ENCODE measurements around the gene PCDHA6.
"Not testable (repeated sequence)": the region's sequence is repeated elsewhere in the genome, so short reads cannot be mapped to it uniquely, and the experiment has no call there.

Gene PCDHA6

DNA sequence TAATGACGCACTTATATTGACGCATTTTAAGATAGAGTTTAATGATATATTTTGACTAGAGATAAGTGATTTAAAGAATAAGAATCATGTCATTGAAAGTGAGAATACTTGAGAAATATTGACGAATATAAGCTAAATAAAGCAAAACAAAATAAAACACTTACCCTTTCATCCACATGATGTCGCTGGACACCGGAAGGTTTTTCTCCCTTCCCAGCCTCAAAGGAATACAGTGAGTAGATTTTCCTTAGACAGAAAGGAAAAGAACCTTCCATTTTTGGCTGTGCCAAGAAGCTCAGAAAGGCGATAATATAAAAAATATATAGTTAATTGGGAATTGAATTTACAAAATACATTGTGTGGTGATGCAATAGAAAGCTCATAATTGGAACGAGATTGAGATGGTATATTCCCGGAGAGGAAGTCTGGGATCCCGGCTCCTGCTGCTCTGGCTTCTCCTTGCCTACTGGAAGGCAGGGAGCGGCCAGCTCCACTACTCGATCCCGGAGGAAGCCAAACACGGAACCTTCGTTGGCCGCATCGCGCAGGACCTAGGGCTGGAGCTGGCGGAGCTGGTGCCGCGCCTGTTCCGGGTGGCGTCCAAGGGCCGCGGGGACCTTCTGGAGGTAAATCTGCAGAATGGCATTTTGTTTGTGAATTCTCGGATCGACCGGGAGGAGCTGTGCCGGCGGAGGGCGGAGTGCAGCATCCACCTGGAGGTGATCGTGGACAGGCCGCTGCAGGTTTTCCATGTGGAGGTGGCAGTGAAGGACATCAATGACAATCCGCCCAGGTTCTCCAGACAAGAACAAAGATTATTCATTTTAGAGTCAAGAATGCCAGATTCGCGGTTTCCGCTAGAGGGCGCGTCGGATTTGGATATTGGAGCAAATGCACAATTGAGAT is 6.1 kb upstream of the PCDHA6 start, which contains the start of gene PCDHA5:
Gene PCDHA5, plus strand, starts transcription at position 239 of the 906 bp plus-strand sequence.
- no peak for DNase-seq (ENCODE audit: low spot score)

DNA sequence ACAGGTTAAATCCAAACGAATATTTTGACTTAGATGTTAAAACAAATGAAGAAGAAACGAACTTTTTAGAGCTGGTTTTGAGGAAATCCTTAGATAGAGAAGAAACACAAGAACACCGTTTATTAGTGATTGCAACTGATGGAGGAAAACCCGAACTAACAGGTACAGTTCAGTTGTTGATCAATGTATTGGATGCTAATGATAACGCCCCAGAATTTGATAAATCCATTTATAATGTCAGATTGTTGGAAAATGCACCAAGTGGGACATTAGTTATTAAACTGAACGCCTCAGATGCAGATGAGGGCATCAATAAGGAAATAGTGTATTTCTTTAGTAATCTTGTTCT is 5.5 kb upstream of the PCDHA6 start:
- no peak for DNase-seq (ENCODE audit: low spot score)

GRCh38 chr5:140822969-140823368 is 4.8 kb upstream of the PCDHA6 start:
- DNase-seq (ENCODE audit: low spot score): not testable (repeated sequence)

DNA sequence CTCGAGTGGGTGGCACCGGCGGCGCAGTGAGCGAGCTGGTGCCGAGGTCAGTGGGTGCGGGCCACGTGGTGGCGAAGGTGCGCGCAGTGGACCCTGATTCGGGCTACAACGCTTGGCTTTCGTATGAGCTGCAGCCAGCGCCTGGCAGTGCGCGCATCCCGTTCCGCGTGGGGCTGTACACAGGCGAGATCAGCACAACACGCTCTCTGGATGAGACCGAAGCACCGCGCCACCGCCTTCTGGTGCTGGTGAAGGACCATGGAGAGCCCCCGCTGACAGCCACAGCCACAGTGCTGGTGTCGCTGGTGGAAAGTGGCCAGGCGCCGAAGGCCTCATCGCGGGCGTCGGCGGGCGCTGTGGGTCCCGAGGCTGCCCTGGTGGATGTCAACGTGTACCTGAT is 4.3 kb upstream of the PCDHA6 start:
- DNase-seq (ENCODE audit: low spot score): no peak

DNA sequence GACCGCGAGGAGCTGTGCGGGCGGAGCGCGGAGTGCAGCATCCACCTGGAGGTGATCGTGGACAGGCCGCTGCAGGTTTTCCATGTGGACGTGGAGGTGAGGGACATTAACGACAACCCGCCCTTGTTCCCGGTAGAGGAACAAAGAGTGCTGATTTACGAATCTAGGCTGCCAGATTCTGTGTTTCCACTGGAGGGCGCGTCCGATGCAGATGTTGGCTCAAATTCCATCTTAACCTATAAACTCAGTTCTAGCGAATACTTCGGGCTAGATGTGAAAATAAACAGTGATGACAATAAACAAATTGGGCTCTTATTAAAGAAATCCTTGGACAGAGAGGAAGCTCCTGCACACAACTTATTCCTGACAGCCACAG is 590 bp downstream of the PCDHA6 start:
- no peak for DNase-seq (ENCODE audit: low spot score)

DNA sequence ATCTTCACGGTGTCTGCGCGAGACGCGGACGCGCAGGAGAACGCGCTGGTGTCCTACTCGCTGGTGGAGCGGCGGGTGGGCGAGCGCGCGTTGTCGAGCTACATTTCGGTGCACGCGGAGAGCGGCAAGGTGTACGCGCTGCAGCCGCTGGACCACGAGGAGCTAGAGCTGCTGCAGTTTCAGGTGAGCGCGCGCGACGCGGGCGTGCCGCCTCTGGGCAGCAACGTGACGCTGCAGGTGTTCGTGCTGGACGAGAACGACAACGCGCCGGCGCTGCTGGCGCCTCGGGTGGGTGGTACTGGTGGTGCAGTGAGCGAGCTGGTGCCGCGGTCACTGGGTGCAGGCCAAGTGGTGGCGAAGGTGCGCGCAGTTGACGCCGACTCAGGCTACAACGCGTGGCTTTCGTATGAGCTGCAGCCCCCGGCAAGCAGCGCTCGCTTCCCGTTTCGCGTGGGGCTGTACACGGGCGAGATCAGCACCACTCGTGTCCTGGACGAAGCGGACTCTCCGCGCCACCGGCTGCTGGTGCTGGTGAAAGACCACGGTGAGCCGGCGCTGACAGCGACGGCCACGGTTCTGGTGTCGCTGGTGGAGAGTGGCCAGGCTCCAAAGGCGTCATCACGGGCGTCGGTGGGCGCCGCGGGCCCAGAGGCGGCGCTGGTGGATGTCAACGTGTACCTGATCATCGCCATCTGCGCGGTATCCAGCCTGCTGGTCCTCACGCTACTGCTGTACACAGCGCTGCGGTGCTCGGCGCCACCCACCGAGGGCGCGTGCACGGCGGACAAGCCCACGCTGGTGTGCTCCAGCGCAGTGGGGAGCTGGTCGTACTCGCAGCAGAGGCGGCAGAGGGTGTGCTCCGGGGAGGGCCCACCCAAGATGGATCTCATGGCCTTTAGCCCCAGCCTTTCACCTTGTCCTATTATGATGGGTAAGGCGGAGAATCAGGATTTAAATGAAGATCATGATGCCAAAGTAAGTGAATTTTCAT is 2.0 kb downstream of the PCDHA6 start:
- DNase-seq (ENCODE audit: low spot score): not testable (repeated sequence)

- no peak for DNase-seq (ENCODE audit: low spot score)
Observed at GRCh38 chr5:140833993-140834392, 6.2 kb downstream of the PCDHA6 start, which contains the start of gene PCDHA7. PCDHA7 (plus strand) TSS chr5:140834269; CDS start chr5:140834384, 115 bp downstream.

DNA sequence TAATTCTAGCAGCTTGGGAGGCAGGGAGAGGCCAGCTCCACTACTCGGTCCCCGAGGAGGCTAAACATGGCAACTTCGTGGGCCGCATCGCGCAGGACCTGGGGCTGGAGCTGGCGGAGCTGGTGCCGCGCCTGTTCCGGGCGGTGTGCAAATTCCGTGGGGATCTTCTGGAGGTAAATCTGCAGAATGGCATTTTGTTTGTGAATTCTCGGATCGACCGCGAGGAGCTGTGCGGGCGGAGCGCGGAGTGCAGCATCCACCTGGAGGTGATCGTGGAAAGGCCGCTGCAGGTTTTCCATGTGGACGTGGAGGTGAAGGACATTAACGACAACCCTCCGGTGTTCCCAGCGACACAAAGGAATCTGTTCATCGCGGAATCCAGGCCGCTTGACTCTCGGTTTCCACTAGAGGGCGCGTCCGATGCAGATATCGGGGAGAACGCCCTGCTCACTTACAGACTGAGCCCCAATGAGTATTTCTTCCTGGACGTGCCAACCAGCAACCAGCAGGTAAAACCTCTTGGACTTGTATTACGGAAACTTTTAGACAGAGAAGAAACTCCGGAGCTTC is 6.8 kb downstream of the PCDHA6 start:
- DNase-seq (ENCODE audit: low spot score): not testable (repeated sequence)

DNA sequence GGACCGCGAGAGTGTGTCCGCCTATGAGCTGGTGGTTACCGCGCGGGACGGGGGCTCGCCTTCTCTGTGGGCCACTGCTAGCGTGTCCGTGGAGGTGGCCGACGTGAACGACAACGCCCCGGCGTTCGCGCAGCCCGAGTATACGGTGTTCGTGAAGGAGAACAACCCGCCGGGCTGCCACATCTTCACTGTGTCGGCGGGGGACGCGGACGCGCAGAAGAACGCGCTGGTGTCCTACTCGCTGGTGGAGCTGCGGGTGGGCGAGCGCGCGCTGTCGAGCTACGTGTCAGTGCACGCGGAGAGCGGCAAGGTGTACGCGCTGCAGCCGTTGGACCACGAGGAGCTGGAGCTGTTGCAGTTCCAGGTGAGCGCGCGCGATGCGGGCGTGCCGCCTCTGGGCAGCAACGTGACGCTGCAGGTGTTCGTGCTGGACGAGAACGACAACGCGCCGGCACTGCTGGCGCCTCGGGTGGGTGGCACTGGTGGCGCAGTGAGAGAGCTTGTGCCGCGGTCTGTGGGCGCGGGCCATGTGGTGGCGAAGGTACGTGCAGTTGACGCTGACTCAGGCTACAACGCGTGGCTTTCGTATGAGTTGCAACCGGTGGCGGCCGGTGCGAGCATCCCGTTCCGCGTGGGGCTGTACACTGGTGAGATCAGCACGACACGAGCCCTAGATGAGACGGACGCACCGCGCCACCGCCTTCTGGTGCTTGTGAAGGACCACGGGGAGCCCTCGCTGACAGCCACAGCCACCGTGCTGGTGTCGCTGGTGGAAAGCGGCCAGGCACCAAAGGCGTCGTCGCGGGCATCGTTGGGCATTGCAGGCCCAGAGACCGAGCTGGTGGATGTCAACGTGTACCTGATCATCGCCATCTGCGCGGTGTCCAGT is 8.1 kb downstream of the PCDHA6 start:
- no peak for DNase-seq (ENCODE audit: low spot score)

DNA sequence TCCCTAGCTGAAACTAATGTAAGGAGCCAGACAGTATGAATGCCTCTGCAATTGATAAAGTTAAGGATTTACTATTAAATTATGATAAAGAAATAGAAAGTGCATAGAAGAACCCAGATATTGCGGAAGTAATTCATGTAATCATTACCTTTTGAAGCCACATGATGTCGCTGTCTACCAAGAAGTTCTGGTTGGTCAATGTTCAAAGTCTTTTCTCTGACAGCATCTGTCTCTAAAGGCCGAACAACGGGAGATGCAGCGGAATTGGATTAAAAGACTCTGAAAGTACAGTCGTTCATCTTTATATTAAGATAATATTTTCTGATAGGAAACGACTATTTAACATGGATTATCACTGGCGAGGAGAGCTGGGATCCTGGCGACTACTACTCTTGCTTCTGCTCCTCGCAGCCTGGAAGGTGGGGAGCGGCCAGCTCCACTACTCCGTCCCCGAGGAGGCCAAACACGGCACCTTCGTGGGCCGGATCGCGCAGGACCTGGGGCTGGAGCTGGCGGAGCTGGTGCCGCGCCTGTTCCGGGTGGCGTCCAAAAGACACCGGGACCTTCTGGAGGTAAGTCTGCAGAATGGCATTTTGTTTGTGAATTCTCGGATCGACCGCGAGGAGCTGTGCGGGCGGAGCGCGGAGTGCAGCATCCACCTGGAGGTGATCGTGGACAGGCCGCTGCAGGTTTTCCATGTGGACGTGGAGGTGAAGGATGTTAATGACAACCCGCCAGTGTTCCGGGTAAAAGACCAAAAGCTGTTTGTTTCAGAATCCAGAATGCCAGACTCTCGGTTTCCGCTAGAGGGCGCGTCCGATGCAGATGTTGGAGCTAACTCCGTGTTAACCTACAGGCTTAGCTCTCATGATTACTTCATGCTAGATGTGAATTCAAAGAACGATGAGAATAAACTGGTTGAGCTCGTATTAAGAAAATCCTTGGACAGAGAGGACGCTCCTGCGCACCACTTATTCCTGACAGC is 13.5 kb downstream of the PCDHA6 start, which contains the start of gene PCDHA8:
Gene PCDHA8, plus strand, starts transcription at position 210 of the 985 bp plus-strand sequence. Its CDS starts 135 bp downstream, at position 345.
- DNase-seq (ENCODE audit: low spot score): no peak

DNA sequence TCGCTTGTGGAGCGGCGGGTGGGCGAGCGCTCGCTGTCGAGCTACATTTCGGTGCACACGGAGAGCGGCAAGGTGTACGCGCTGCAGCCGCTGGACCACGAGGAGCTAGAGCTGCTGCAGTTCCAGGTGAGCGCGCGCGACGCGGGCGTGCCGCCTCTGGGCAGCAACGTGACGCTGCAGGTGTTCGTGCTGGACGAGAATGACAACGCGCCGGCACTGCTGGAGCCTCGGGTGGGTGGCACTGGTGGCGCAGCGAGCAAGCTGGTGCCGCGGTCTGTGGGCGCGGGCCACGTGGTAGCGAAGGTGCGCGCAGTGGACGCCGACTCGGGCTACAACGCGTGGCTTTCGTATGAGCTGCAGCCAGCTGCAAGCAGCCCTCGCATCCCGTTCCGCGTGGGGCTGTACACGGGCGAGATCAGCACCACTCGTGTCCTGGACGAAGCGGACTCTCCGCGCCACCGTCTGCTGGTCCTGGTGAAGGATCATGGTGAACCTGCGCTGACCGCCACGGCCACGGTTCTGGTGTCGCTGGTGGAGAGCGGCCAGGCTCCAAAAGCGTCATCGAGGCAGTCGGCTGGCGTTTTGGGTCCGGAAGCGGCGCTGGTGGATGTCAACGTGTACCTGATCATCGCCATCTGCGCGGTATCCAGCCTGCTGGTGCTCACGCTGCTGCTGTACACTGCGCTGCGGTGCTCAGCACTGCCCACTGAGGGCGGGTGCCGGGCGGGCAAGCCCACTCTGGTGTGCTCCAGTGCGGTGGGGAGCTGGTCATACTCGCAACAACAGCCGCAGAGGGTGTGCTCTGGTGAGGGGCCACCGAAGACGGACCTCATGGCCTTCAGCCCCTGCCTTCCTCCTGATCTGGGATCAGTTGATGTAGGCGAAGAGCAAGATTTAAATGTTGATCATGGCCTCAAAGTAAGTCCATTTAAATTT is 15.3 kb downstream of the PCDHA6 start:
- DNase-seq (ENCODE audit: low spot score): no peak

DNA sequence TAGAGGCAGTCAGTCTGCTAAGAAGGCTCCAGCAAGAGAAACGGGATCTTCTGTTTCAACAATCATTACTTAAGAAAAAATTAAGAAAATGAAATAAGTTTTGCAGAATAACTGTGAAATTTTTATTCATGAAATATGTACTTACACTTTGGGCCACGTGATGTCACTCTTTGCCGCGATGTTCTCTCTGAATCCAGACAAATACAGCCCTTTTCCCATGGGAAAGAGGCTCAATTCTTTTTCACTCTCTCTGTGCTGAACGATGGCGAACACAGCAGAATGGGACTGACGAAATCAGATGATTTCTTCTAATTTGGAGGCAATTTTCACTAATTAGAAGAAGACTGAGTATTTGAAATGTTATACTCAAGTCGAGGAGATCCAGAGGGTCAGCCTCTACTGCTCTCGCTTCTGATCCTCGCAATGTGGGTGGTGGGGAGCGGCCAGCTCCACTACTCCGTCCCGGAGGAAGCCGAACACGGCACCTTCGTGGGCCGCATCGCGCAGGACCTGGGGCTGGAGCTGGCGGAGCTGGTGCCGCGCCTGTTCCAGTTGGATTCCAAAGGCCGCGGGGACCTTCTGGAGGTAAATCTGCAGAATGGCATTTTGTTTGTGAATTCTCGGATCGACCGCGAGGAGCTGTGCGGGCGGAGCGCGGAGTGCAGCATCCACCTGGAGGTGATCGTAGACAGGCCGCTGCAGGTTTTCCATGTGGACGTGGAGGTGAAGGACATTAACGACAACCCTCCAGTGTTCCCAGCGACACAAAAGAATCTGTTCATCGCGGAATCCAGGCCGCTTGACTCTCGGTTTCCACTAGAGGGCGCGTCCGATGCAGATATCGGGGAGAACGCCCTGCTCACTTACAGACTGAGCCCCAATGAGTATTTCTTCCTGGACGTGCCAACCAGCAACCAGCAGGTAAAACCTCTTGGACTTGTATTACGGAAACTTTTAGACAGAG is 20.7 kb downstream of the PCDHA6 start, which contains the start of gene PCDHA9:
Gene PCDHA9, plus strand, starts transcription at position 244 of the 964 bp plus-strand sequence. Its CDS starts 114 bp downstream, at position 358.
- DNase-seq (ENCODE audit: low spot score): not testable (repeated sequence)

DNA sequence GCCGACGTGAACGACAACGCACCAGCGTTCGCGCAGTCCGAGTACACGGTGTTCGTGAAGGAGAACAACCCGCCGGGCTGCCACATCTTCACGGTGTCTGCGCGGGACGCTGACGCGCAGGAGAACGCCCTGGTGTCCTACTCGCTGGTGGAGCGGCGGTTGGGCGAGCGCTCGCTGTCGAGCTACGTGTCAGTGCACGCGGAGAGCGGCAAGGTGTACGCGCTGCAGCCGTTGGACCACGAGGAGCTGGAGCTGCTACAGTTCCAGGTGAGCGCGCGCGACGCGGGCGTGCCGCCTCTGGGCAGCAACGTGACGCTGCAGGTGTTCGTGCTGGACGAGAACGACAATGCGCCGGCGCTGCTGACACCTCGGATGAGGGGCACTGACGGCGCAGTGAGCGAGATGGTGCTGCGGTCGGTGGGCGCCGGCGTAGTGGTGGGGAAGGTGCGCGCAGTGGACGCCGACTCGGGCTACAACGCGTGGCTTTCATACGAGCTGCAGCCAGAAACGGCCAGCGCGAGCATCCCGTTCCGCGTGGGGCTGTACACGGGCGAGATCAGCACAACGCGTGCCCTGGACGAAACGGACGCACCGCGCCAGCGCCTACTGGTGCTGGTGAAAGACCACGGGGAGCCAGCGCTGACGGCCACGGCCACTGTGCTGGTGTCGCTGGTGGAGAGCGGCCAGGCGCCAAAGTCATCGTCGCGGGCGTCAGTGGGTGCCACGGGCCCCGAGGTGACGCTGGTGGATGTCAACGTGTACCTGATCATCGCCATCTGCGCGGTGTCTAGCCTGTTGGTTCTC is 22.3 kb downstream of the PCDHA6 start:
- DNase-seq (ENCODE audit: low spot score): not testable (repeated sequence)

- no peak for DNase-seq (ENCODE audit: low spot score)
Observed at GRCh38 chr5:140855772-140856674, 28.3 kb downstream of the PCDHA6 start, which contains the start of gene PCDHA10. PCDHA10 (plus strand) TSS chr5:140855897; CDS start chr5:140856049, 152 bp downstream.
